WTC11 (cell line): Measurements from ENCODE around the gene CSNK1E. TPM values are rescaled to one million over a fixed set of nuclear protein-coding genes. Genes with fewer than 3 reads are reported as not detected.

Experiments
- ATAC-seq: fragments of 200-7000 bp; cut with Tn5 transposase; 2 replicates; pipeline ENCODE4 v1.10.0; 2021; ENCODE audit warnings: mild to moderate bottlenecking, moderate library complexity
- CTCF ChIA-PET: fragments of 300-600 bp; sonication (Branson Sonifier 250); formaldehyde crosslinking; loops from one replicate; lab custom pipeline; 2021; ENCODE audit warnings: antibody characterized with exemption; lab: Charles Lee
- POLR2A ChIA-PET: fragments of 350-600 bp; sonication (Branson Sonifier 250); formaldehyde crosslinking; loops from one replicate; lab custom pipeline; 2021; ENCODE audit warnings: antibody characterized with exemption; lab: Charles Lee
- DNase-seq: peaks from one replicate; pipeline ENCODE4 v3.0.0; 2021; ENCODE audit warnings: low spot score
- H3K27ac Mint-ChIP-seq: 2 replicates; pipeline ENCODE4 v1.8.0; 2021; ENCODE audit warnings: mixed read lengths
- H3K27me3 Mint-ChIP-seq: 2 replicates; pipeline ENCODE4 v1.8.0; 2021; ENCODE audit warnings: low read depth, mild to moderate bottlenecking, moderate library complexity, mixed read lengths
- H3K36me3 Mint-ChIP-seq: 2 replicates; pipeline ENCODE4 v1.8.0; 2021; ENCODE audit warnings: mixed read lengths
- H3K4me1 Mint-ChIP-seq: 2 replicates; pipeline ENCODE4 v1.8.0; 2022; ENCODE audit warnings: mixed read lengths
- H3K4me3 Mint-ChIP-seq: 2 replicates; pipeline ENCODE4 v1.8.0; 2021; ENCODE audit warnings: mild to moderate bottlenecking, moderate library complexity, mixed read lengths
- H3K9me3 Mint-ChIP-seq: 2 replicates; pipeline ENCODE4 v1.8.0; 2021; ENCODE audit warnings: mixed read lengths
- CREM ChIP-seq: sonication (generic); formaldehyde crosslinking; IDR thresholded peaks from 2 replicates; pipeline ENCODE4 v1.8.1; 2022; ENCODE audit warnings: mild to moderate bottlenecking, missing genetic modification reagents, moderate library complexity
- E2F1 ChIP-seq: sonication (generic); formaldehyde crosslinking; IDR thresholded peaks from 2 replicates; pipeline ENCODE4 v1.8.0; 2022; ENCODE audit warnings: mild to moderate bottlenecking, missing genetic modification reagents
- ERG ChIP-seq: fragments of 250-450 bp; sonication (Bioruptor Pico); IDR thresholded peaks from 2 replicates; pipeline ENCODE4 v1.8.0; 2021; ENCODE audit warnings: mild to moderate bottlenecking
- HMGXB4 ChIP-seq: sonication (generic); formaldehyde crosslinking; IDR thresholded peaks from 2 replicates; pipeline ENCODE4 v1.8.1; 2023; ENCODE audit warnings: mild to moderate bottlenecking, moderate library complexity, missing genetic modification reagents
- JAZF1 ChIP-seq: fragments of 250-450 bp; sonication (Bioruptor Pico); IDR thresholded peaks from 2 replicates; pipeline ENCODE4 v1.9.0; 2021; ENCODE audit warnings: moderate library complexity, mild to moderate bottlenecking, inconsistent platforms
- JUN ChIP-seq: sonication (generic); formaldehyde crosslinking; IDR thresholded peaks from 2 replicates; pipeline ENCODE4 v1.8.0; 2023; ENCODE audit warnings: mild to moderate bottlenecking, missing genetic modification reagents
- NR3C1 ChIP-seq: sonication (generic); formaldehyde crosslinking; conservative IDR thresholded peaks from 2 replicates; pipeline ENCODE4 v1.8.1; 2023; ENCODE audit warnings: low read depth, mild to moderate bottlenecking, missing genetic modification reagents
- TEAD1 ChIP-seq: sonication (generic); formaldehyde crosslinking; IDR thresholded peaks from 2 replicates; pipeline ENCODE4 v1.8.0; 2022; ENCODE audit warnings: mild to moderate bottlenecking, missing genetic modification reagents
- ZNF121 ChIP-seq: sonication (generic); formaldehyde crosslinking; IDR thresholded peaks from 2 replicates; pipeline ENCODE4 v1.8.0; 2023; ENCODE audit warnings: missing genetic modification reagents
- ZNF219 ChIP-seq: sonication (generic); formaldehyde crosslinking; IDR thresholded peaks from 2 replicates; pipeline ENCODE4 v1.8.0; 2023; ENCODE audit warnings: missing genetic modification reagents, mild to moderate bottlenecking, borderline replicate concordance
- ZNF396 ChIP-seq: fragments of 250-450 bp; sonication (Bioruptor Pico); IDR thresholded peaks from 2 replicates; pipeline ENCODE4 v1.8.0; 2021; ENCODE audit warnings: mild to moderate bottlenecking, moderate library complexity, borderline replicate concordance
- total RNA-seq: library from RNA; stranded (reverse); gene quantifications from 3 replicates; pipeline ENCODE4 v1.2.3, GENCODE V29; 2021
- TF ChIP-seq, protein P1 (sequence below): sonication (generic); formaldehyde crosslinking; IDR thresholded peaks from 2 replicates; pipeline ENCODE4 v1.8.1; 2023; ENCODE audit warnings: mild to moderate bottlenecking, missing genetic modification reagents
- TF ChIP-seq, protein P2 (sequence below): sonication (generic); formaldehyde crosslinking; IDR thresholded peaks from 2 replicates; pipeline ENCODE4 v1.8.1; 2023; ENCODE audit warnings: mild to moderate bottlenecking, missing genetic modification reagents, moderate library complexity
- TF ChIP-seq, protein P3 (sequence below): sonication (generic); formaldehyde crosslinking; IDR thresholded peaks from 2 replicates; pipeline ENCODE4 v1.8.0; 2023; ENCODE audit warnings: mild to moderate bottlenecking, missing genetic modification reagents
- TF ChIP-seq, protein P4 (sequence below): sonication (generic); formaldehyde crosslinking; IDR thresholded peaks from 2 replicates; pipeline ENCODE4 v1.8.1; 2023; ENCODE audit warnings: mild to moderate bottlenecking, missing genetic modification reagents, moderate library complexity

Gene CSNK1E
- total RNA-seq, 1 experiment from 2014 or later = 265 TPM

GRCh38 chr22:38264322-38264843 lies 52.9 kb downstream of the CSNK1E start:
- ChIA-PET CTCF (no interaction called here), POLR2A (no interaction called here)
- peaks cover 48% of the 10 kb centered on the region for H3K4me1 Mint-ChIP-seq
- H3K36me3 Mint-ChIP-seq = peaks cover 5% of the 10 kb centered on the region; the same call in 1 of the 2 replicates
- DNase-seq (no peak), ATAC-seq (no peak)
- no peak overlapping the region for H3K4me3 Mint-ChIP-seq
- no peaks in the 10 kb centered on the region for H3K27me3 Mint-ChIP-seq
- no peak overlapping the region for H3K27ac Mint-ChIP-seq
- TF ChIP-seq, protein P1, sequence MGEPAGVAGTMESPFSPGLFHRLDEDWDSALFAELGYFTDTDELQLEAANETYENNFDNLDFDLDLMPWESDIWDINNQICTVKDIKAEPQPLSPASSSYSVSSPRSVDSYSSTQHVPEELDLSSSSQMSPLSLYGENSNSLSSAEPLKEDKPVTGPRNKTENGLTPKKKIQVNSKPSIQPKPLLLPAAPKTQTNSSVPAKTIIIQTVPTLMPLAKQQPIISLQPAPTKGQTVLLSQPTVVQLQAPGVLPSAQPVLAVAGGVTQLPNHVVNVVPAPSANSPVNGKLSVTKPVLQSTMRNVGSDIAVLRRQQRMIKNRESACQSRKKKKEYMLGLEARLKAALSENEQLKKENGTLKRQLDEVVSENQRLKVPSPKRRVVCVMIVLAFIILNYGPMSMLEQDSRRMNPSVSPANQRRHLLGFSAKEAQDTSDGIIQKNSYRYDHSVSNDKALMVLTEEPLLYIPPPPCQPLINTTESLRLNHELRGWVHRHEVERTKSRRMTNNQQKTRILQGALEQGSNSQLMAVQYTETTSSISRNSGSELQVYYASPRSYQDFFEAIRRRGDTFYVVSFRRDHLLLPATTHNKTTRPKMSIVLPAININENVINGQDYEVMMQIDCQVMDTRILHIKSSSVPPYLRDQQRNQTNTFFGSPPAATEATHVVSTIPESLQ (CRISPR knock-in tag) = no peak
- TF ChIP-seq ZNF396 (no peak), JAZF1 (CRISPR knock-in tag) (no peak), E2F1 (CRISPR knock-in tag) (no peak), TEAD1 (CRISPR knock-in tag) (no peak), JUN (CRISPR knock-in tag) (no peak), CREM (CRISPR knock-in tag) (no peak), ZNF219 (no peak), ERG (CRISPR knock-in tag) (no peak)
- TF ChIP-seq, protein P2, sequence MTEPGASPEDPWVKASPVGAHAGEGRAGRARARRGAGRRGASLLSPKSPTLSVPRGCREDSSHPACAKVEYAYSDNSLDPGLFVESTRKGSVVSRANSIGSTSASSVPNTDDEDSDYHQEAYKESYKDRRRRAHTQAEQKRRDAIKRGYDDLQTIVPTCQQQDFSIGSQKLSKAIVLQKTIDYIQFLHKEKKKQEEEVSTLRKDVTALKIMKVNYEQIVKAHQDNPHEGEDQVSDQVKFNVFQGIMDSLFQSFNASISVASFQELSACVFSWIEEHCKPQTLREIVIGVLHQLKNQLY (CRISPR knock-in tag) = no peak
- TF ChIP-seq, protein P3, sequence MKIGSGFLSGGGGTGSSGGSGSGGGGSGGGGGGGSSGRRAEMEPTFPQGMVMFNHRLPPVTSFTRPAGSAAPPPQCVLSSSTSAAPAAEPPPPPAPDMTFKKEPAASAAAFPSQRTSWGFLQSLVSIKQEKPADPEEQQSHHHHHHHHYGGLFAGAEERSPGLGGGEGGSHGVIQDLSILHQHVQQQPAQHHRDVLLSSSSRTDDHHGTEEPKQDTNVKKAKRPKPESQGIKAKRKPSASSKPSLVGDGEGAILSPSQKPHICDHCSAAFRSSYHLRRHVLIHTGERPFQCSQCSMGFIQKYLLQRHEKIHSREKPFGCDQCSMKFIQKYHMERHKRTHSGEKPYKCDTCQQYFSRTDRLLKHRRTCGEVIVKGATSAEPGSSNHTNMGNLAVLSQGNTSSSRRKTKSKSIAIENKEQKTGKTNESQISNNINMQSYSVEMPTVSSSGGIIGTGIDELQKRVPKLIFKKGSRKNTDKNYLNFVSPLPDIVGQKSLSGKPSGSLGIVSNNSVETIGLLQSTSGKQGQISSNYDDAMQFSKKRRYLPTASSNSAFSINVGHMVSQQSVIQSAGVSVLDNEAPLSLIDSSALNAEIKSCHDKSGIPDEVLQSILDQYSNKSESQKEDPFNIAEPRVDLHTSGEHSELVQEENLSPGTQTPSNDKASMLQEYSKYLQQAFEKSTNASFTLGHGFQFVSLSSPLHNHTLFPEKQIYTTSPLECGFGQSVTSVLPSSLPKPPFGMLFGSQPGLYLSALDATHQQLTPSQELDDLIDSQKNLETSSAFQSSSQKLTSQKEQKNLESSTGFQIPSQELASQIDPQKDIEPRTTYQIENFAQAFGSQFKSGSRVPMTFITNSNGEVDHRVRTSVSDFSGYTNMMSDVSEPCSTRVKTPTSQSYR (CRISPR knock-in tag) = no peak
- TF ChIP-seq, protein P4, sequence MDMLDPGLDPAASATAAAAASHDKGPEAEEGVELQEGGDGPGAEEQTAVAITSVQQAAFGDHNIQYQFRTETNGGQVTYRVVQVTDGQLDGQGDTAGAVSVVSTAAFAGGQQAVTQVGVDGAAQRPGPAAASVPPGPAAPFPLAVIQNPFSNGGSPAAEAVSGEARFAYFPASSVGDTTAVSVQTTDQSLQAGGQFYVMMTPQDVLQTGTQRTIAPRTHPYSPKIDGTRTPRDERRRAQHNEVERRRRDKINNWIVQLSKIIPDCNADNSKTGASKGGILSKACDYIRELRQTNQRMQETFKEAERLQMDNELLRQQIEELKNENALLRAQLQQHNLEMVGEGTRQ (CRISPR knock-in tag) = no peak
- H3K9me3 Mint-ChIP-seq = no peaks in the 10 kb centered on the region

DNA sequence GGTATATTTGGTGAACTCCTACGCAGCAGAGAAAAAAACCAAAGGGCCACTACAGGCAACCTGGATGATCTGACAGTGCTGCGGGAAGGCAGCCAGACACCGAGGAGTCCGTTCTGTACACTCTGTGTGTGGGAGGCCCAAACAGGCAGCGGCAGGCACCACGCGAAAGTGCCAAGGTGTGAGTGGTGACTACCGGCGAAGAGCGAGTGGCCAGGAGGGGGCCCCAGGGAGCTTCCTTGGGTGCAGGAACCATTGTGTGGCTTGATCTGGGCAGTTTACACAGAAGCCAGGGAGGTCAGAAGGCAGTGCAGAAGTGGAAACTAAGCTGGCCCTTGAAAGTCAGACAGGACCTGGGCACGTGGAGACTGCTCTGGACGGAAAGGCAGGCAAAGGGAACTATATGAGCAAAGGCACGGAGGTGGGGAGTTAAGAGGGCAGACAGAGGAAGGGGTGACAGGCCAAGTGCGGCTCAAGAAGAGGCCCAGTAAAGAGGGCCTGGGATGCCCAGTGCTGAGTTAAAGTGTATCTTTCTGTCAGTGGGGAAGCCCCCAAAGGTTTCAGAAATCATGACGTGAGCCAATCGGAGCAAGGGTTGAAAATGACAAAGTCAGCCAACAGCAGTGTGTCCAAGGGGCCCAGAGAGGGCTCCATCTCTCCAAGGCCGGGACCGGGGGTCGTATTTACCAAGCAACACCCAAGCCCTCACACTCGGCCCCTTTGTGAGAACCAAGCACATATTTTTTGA lies 55.0 kb downstream of the CSNK1E start:
- H3K27me3 Mint-ChIP-seq = no peaks in the 10 kb centered on the region
- ATAC-seq = peak; percentile 85
- no peak overlapping the region for H3K4me3 Mint-ChIP-seq
- DNase-seq = peak; percentile 78
- POLR2A ChIA-PET = no interaction called here
- H3K9me3 Mint-ChIP-seq = no peaks in the 10 kb centered on the region
- H3K4me1 Mint-ChIP-seq = peaks cover 56% of the 10 kb centered on the region
- H3K27ac Mint-ChIP-seq = peak overlapping the region; percentile 95
- TF ChIP-seq ZNF121 (CRISPR knock-in tag) (peak; percentile 46; the same call in 1 of the 2 replicates), NR3C1 (CRISPR knock-in tag) (no peak), HMGXB4 (CRISPR knock-in tag) (no peak)
- H3K36me3 Mint-ChIP-seq = peaks cover 5% of the 10 kb centered on the region; the same call in 1 of the 2 replicates
- CTCF ChIA-PET = interaction anchor here (0.6 to 3.2 kb wide), 36 partner anchors 9 to 828 kb away, joined by 3 to 27 read pairs (median 4); no protein-coding TSS in a partner anchor
